ENCODE measurements around the gene NDUFA6.
"Not testable (repeated sequence)": the region's sequence is repeated elsewhere in the genome, so short reads cannot be mapped to it uniquely, and the experiment has no call there.

Gene NDUFA6

DNA sequence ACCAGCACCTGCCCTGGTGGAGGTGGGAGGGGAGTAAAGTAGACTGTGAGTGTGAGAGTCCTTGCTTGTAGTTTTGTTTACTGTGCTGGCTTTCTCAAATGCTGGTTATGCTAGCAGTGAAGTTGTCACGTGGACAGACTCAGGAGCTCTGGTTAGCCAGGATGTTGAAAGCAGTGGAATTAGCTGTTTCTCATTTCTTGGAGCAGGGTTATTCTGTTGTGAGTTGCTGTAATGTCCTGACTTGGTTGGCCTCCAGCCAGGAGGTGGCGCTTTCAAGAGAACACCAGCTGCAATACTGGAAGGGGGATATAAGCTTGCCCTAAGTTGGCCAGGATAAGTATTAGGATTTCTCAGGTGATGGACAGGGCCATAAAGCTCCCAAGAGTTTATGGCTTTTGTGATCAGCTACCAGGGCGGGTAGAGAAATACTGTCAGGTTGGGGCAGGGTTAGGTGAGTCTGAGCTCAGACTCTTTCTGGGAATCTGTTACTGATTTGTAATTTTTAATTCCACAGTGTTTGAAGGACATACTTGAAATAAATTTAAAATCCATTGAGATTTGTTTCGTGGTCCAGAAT lies 26.4 kb upstream of the NDUFA6 start:
- in situ Hi-C loops (cut with MboI; ENCODE audit: low pct_unique_long_range_greater_than_20kb, low sequenced_read_pairs, unreplicated experiment) = no loop called here
- DNase-seq (ENCODE audit: low spot score) = no peak
- no peak for TF ChIP-seq CTCF (IDR thresholded peaks at IDR 0.05; ENCODE audit: extremely low read depth, insufficient read depth, missing control alignments)

GRCh38 chr22:42115420-42115830 lies 24.9 kb upstream of the NDUFA6 start:
- in situ Hi-C loops (cut with MboI; ENCODE audit: low pct_unique_long_range_greater_than_20kb, low sequenced_read_pairs, unreplicated experiment); DNase-seq (ENCODE audit: low spot score): not testable (repeated sequence)

DNA sequence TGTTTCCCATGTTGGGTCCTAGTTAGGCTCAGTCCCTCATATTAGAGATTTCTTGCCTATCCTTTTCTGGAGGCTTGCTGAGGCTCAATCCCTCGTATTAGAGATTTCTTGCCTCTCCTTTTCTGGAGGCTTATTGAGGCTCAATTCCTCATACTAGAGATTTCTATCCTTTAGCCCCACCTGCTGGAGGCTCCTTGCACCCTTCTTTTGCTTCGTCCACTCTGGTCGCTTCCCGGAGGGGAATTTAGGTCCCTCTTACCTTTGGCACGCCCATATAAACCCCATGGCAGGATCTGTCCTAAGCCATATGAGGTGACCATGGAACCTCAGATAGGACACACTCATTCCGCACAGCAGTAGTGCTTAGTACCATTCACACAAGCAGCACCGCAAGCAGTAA lies 24.1 kb upstream of the NDUFA6 start:
- no peak for TF ChIP-seq CTCF (IDR thresholded peaks at IDR 0.05; ENCODE audit: extremely low read depth, insufficient read depth, missing control alignments)
- in situ Hi-C loops (cut with MboI; ENCODE audit: low pct_unique_long_range_greater_than_20kb, low sequenced_read_pairs, unreplicated experiment) = no loop called here
- no peak for DNase-seq (ENCODE audit: low spot score)

DNA sequence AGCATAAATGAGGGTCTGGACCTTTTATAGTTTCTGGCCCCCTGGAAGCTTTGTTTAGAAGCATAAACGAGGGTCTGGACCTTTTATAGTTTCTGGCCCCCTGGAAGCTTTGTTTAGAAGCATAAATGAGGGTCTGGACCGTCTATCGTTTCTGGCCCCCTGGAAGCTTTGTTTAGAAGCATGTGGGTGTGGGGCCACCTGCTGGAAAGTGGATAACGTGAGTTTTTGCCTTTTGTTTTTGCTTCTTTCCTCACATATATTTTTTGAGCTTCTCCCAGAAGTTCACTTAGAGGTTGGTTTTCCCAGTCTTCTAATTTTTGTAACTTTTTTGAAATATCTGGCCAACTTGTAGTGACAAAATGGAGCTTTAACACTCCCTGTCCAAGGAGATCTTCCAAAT lies 22.2 kb upstream of the NDUFA6 start:
- in situ Hi-C loops (cut with MboI; ENCODE audit: low pct_unique_long_range_greater_than_20kb, low sequenced_read_pairs, unreplicated experiment) = not testable (repeated sequence)
- TF ChIP-seq CTCF (IDR thresholded peaks at IDR 0.05; ENCODE audit: extremely low read depth, insufficient read depth, missing control alignments) = peak; percentile 13

DNA sequence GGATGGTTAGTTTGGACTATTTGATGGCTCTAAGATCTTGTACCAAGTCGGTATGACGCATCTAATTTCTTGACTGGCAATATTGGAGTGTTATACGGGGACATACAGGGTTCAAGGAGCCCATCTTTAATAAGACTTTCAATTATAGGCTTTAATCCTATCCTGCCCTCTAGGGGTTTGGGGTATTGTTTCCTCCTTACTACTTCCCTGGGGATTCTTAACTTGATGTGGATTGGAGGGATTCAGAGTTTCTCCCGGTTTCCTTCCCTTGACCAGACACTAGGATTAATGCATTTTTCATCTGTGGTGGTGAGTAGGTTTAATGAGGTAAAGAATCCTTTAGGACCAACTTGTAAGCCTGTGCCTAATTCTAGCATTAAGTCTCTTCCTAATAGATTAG lies 21.2 kb upstream of the NDUFA6 start:
- TF ChIP-seq CTCF (IDR thresholded peaks at IDR 0.05; ENCODE audit: extremely low read depth, insufficient read depth, missing control alignments) = no peak
- no peak for DNase-seq (ENCODE audit: low spot score)
- in situ Hi-C loops (cut with MboI; ENCODE audit: low pct_unique_long_range_greater_than_20kb, low sequenced_read_pairs, unreplicated experiment) = no loop called here

More for the DNA sequence above, 22.2 kb upstream of the NDUFA6 start:
- not testable (repeated sequence) for DNase-seq (ENCODE audit: low spot score)

DNA sequence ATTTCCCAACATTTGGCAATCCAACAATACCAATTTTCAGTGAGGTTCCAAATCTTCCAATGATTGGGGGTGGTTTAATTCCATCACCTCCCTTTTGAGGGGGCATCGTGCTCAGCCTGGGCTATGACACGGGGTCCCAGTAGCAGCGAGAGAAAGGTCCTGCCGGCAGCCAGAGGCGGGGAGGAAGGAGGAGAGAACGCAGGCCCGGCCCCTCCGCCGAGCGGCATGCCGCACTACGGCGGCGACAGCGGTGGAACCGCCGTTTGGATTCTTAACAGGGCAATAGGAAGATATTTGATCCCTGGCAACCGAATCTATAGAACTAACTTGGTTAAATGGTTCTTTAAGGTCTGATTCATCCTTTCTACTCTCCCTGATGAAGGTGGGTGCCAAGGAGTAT lies 18.3 kb upstream of the NDUFA6 start:
- in situ Hi-C loops (cut with MboI; ENCODE audit: low pct_unique_long_range_greater_than_20kb, low sequenced_read_pairs, unreplicated experiment) = no loop called here
- no peak for TF ChIP-seq CTCF (IDR thresholded peaks at IDR 0.05; ENCODE audit: extremely low read depth, insufficient read depth, missing control alignments)
- DNase-seq (ENCODE audit: low spot score) = no peak

GRCh38 chr22:42104332-42104860 lies 13.8 kb upstream of the NDUFA6 start:
- DNase-seq (ENCODE audit: low spot score); in situ Hi-C loops (cut with MboI; ENCODE audit: low pct_unique_long_range_greater_than_20kb, low sequenced_read_pairs, unreplicated experiment): not testable (repeated sequence)

DNA sequence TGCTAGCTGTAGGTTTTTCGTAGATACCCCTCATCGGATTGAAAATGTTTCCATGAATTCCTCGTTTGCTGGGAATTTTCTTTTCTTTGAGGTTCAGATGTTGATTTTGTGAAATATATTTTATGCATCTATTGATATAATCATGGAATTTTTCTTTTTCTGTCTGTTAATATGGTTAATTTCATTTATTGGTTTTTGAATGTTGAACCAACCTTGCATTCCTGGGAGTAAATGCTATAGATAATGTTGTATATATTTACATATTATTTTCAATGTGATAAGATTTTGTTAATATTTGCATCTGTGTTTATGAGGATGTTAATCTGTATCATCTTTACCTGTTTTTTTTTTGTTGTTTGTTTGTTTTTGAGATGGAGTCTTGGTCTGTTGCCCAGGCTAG lies 10.6 kb upstream of the NDUFA6 start:
- no peak for TF ChIP-seq CTCF (IDR thresholded peaks at IDR 0.05; ENCODE audit: extremely low read depth, insufficient read depth, missing control alignments)
- no peak for DNase-seq (ENCODE audit: low spot score)
- in situ Hi-C loops (cut with MboI; ENCODE audit: low pct_unique_long_range_greater_than_20kb, low sequenced_read_pairs, unreplicated experiment) = no loop called here

All from GM13977 (cell line).